Fibroblast of pulmonary artery (primary cell): ENCODE data around the gene SIGLEC12.

Experiments
- DNase-seq: peaks from one replicate; pipeline ENCODE4 v3.0.0-alpha.2; 2010; ENCODE audit warnings: low read depth
- H3K4me3 ChIP-seq: replicated peaks from 2 replicates; pipeline ENCODE4 v1.5.1; 2011; ENCODE audit warnings: low read depth, mild to moderate bottlenecking, control low read depth, low read length, moderate library complexity
- TF ChIP-seq, protein P1 (sequence below): IDR thresholded peaks from 2 replicates; pipeline ENCODE4 v1.5.1; 2011; ENCODE audit warnings: mild to moderate bottlenecking, control low read depth, low read length, inconsistent platforms; ENCODE audit errors: missing control alignments

Gene SIGLEC12

DNA sequence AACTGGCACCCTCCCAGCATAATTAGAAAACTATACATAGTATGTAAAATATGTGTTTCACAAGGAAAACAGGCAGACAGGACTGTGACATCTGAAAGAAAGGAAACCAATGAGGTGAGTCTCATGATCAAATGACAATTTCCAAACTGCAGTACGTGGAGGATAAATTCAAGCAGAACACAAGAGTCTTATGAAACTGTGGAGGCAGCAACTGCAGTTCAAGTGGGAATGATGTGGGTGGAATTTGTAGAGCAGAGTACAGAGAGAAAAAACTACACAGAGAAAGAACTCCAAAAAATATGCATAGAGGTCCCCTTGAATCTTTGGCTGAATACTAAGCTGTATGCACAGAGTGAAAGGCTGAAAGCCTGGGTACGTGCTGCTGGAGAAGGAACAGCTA lies 20.2 kb upstream of the SIGLEC12 start:
- TF ChIP-seq, protein P1, sequence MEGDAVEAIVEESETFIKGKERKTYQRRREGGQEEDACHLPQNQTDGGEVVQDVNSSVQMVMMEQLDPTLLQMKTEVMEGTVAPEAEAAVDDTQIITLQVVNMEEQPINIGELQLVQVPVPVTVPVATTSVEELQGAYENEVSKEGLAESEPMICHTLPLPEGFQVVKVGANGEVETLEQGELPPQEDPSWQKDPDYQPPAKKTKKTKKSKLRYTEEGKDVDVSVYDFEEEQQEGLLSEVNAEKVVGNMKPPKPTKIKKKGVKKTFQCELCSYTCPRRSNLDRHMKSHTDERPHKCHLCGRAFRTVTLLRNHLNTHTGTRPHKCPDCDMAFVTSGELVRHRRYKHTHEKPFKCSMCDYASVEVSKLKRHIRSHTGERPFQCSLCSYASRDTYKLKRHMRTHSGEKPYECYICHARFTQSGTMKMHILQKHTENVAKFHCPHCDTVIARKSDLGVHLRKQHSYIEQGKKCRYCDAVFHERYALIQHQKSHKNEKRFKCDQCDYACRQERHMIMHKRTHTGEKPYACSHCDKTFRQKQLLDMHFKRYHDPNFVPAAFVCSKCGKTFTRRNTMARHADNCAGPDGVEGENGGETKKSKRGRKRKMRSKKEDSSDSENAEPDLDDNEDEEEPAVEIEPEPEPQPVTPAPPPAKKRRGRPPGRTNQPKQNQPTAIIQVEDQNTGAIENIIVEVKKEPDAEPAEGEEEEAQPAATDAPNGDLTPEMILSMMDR, result no peak
- DNase-seq, result no peak
- no peak overlapping the region for H3K4me3 ChIP-seq

GRCh38 chr19:51521357-51521756 lies 19.8 kb upstream of the SIGLEC12 start:
- H3K4me3 ChIP-seq, result no peak overlapping the region
- TF ChIP-seq, protein P1, result no peak
- DNase-seq, result no peak

DNA sequence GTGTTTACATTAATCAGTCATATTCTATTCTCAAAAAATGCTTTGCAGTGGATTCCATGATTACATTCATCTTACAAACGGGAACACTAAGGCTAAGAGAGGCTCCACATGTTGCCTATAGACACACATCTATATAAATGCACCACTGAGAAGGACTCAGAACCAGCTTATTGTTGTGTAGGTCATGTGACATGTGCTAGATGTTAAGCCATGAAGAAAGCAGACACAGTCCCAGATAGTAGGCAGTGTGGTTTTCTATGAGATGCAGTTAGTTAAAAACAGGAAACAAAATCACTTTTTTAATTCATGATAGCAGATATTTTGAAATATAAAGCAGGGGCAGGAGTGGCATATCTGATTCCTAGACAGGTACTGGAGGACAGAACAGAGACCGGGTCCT lies 19.1 kb upstream of the SIGLEC12 start:
- TF ChIP-seq, protein P1, result no peak
- H3K4me3 ChIP-seq, result no peak overlapping the region
- no peak for DNase-seq

GRCh38 chr19:51514866-51515481 lies 13.4 kb upstream of the SIGLEC12 start:
- no peak overlapping the region for H3K4me3 ChIP-seq
- DNase-seq, result peak; percentile 69

DNA sequence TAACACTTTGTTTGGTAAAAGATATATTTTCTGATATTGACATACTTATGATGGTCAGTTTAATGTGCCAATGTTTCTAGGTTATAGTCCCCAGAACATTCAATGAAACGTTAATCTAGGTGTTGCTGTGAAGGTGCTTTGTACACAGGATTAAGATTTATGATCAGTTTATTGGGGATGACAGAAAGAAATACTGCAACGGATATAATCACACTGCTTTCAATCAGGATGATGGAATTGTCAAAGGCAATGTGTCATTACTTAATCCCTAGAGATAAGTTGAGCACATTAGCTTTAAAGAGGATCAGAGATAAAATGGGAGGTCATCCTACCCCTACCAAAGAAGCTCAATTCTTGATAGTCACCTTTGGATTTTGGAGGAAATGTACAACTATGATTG lies 12.4 kb upstream of the SIGLEC12 start:
- no peak for DNase-seq
- no peak overlapping the region for H3K4me3 ChIP-seq
- TF ChIP-seq, protein P1, result no peak

More at GRCh38 chr19:51514866-51515481, 13.4 kb upstream of the SIGLEC12 start:
- TF ChIP-seq, protein P1, result peak; percentile 89

DNA sequence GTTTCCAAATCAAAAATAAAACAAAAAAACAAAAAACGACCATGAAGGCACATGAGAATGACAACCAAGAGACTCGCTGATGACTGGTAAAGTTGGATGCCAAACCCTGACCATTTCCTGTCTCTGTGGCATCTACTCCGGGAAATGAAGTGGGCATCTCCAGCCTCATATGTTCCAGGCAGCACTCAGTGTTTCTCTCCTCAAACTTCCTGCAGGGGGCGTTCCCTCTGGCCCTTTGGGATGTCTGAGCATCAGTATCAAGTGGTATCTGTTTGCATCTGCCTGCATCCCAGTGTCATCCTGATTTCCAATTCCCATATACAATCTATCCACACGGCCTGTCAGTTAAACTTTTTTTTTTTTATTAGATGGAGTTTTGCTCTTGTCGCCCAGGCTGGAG lies 9.8 kb upstream of the SIGLEC12 start:
- no peak for DNase-seq
- no peak overlapping the region for H3K4me3 ChIP-seq
- TF ChIP-seq, protein P1, result peak; percentile 31
